Liver (tissue), 9 donors: Measurements from ENCODE around the gene LRRC10B. TPM values are rescaled to one million over a fixed set of nuclear protein-coding genes. Genes with fewer than 3 reads are reported as not detected.

Source experiments
- DNase-seq: peaks from one replicate; pipeline ENCODE4 v3.0.0-alpha.2; 2017; ENCODE audit warnings: low spot score
- H3K27ac ChIP-seq, 2 donors: one replicate each; pipeline ENCODE4 v1.7.0; 2013; ENCODE audit warnings: inconsistent platforms in 2 of 2, low read length in 2 of 2, control low read depth in 1 of 2, low read depth in 1 of 2, mild to moderate bottlenecking in 1 of 2
- H3K27me3 ChIP-seq, 4 donors: one replicate each; pipeline versions ENCODE4 v1.6.1 to v1.7.0; 2013; ENCODE audit warnings: low read length in 3 of 4, inconsistent platforms in 1 of 4, mild to moderate bottlenecking in 1 of 4, moderate library complexity in 1 of 4; ENCODE audit not compliant: control insufficient read depth in 4 of 4, insufficient read depth in 4 of 4
- H3K36me3 ChIP-seq, 4 donors: one replicate each; pipeline versions ENCODE4 v1.6.1 to v1.7.0; 2013; ENCODE audit warnings: low read length in 3 of 4, mild to moderate bottlenecking in 3 of 4, low read depth in 1 of 4, moderate library complexity in 1 of 4; ENCODE audit not compliant: control insufficient read depth in 4 of 4, insufficient read depth in 3 of 4
- H3K4me1 ChIP-seq, 4 donors: one replicate each; pipeline versions ENCODE4 v1.6.1 to v1.7.0; 2013; ENCODE audit warnings: low read length in 3 of 4, mild to moderate bottlenecking in 3 of 4, moderate library complexity in 1 of 4; ENCODE audit not compliant: control insufficient read depth in 4 of 4, insufficient read depth in 4 of 4
- H3K4me3 ChIP-seq, 3 donors: one replicate each; pipeline versions ENCODE4 v1.6.1 to v1.7.0; 2013; ENCODE audit warnings: low read length in 3 of 3, control low read depth in 1 of 3, low read depth in 1 of 3, mild to moderate bottlenecking in 1 of 3
- H3K9ac ChIP-seq, 2 donors: one replicate each; pipeline ENCODE4 v1.7.0; 2013; ENCODE audit warnings: low read length in 2 of 2, mild to moderate bottlenecking in 2 of 2, moderate library complexity in 2 of 2, control low read depth in 1 of 2, low read depth in 1 of 2
- H3K9me3 ChIP-seq, 4 donors: one replicate each; pipeline versions ENCODE4 v1.6.1 to v1.7.0; 2013; ENCODE audit warnings: low read length in 3 of 4; ENCODE audit not compliant: control insufficient read depth in 4 of 4
- ATF3 ChIP-seq: IDR thresholded peaks from 2 replicates; pipeline ENCODE4 v1.6.1; 2016; ENCODE audit warnings: antibody characterized with exemption
- CTCF ChIP-seq: fragments of 150-350 bp; IDR thresholded peaks from 2 replicates; pipeline ENCODE4 v1.5.1; 2017; ENCODE audit warnings: improper control_type of control experiment, low read depth, low read length; ENCODE audit not compliant: missing input control
- EGR1 ChIP-seq, 2 donors: IDR thresholded peaks; 2 replicates each; pipeline ENCODE4 v1.6.1; 2016 to 2018; ENCODE audit warnings: antibody characterized with exemption in 2 of 2, low read depth in 2 of 2
- FOXA1 ChIP-seq: IDR thresholded peaks from 2 replicates; pipeline ENCODE4 v1.6.1; 2016; ENCODE audit warnings: antibody characterized with exemption
- FOXA2 ChIP-seq: IDR thresholded peaks from 2 replicates; pipeline ENCODE4 v1.6.1; 2016; ENCODE audit warnings: antibody characterized with exemption
- GABPA ChIP-seq, 2 donors: IDR thresholded peaks in 1 of 2; conservative IDR thresholded peaks in 1 of 2; 2 replicates each; pipeline ENCODE4 v1.6.1; 2016; ENCODE audit warnings: antibody characterized with exemption in 2 of 2, mild to moderate bottlenecking in 1 of 2, moderate library complexity in 1 of 2
- HNF4A ChIP-seq, 2 donors: conservative IDR thresholded peaks; 2 replicates each; pipeline ENCODE4 v1.6.1; 2016; ENCODE audit warnings: antibody characterized with exemption in 2 of 2, mild to moderate bottlenecking in 2 of 2
- HNF4G ChIP-seq: IDR thresholded peaks from 2 replicates; pipeline ENCODE4 v1.6.1; 2016; ENCODE audit warnings: antibody characterized with exemption
- JUND ChIP-seq, 2 donors: IDR thresholded peaks; 2 replicates each; pipeline ENCODE4 v1.6.1; 2016; ENCODE audit warnings: antibody characterized with exemption in 2 of 2
- MAX ChIP-seq: IDR thresholded peaks from 2 replicates; pipeline ENCODE4 v1.6.1; 2016; ENCODE audit warnings: antibody characterized with exemption
- NR2F2 ChIP-seq: IDR thresholded peaks from 2 replicates; pipeline ENCODE4 v1.6.1; 2016; ENCODE audit warnings: antibody characterized with exemption
- REST ChIP-seq: IDR thresholded peaks from 2 replicates; pipeline ENCODE4 v1.6.1; 2016; ENCODE audit warnings: antibody characterized with exemption, mild to moderate bottlenecking
- RXRA ChIP-seq, 2 donors: IDR thresholded peaks; 2 replicates each; pipeline ENCODE4 v1.6.1; 2017 to 2018; ENCODE audit warnings: antibody characterized with exemption in 2 of 2, mild to moderate bottlenecking in 1 of 2
- SP1 ChIP-seq: IDR thresholded peaks from 2 replicates; pipeline ENCODE4 v1.6.1; 2018; ENCODE audit warnings: antibody characterized with exemption, mild to moderate bottlenecking
- TAF1 ChIP-seq: conservative IDR thresholded peaks from 2 replicates; pipeline ENCODE4 v1.6.1; 2016; ENCODE audit warnings: antibody characterized with exemption, mild to moderate bottlenecking
- YY1 ChIP-seq: IDR thresholded peaks from 2 replicates; pipeline ENCODE4 v1.6.1; 2016; ENCODE audit warnings: antibody characterized with exemption, mild to moderate bottlenecking
- ZBTB33 ChIP-seq: IDR thresholded peaks from 2 replicates; pipeline ENCODE4 v1.6.1; 2016; ENCODE audit warnings: antibody characterized with exemption
- WGBS: extraction: QIAGEN DNeasy Blood & Tissue Kit; methylation state at CpG from one replicate; pipeline ENCODE4 v1.1.7; 2013; 5-methylcytosine and 5-hydroxymethylcytosine counted together
- polyA plus RNA-seq, 2 donors: library from polyadenylated mRNA; stranded (reverse) in 1 of 2; unstranded in 1 of 2; fragments of 200-250 nt in 1 of 2; fragments of >200 nt in 1 of 2; fragmentation: Nextera tagmentation in 1 of 2; extraction: Ambion mirVana in 1 of 2; gene quantifications; one replicate each; pipeline versions ENCODE4 v1.2.1 to v1.2.3, GENCODE V29; 2013 to 2015
- total RNA-seq, 2 donors: library from RNA; depleted of rRNA; stranded (reverse); fragments of >200 nt; gene quantifications; one replicate each; pipeline ENCODE4 v1.2.3, GENCODE V29; 2014
- donor health status: healthy.
- donor health status: healthy.
- donor health status: healthy.
- donor health status: healthy.
- donor health status: healthy.

The LRRC10B gene
- total and polyA plus RNA-seq, 4 donors: 0.03 to 0.08 TPM; not detected in 2

- no peak overlapping the region for H3K27ac ChIP-seq
- H3K9me3 ChIP-seq: no peaks in the 10 kb centered on the region
- WGBS: 90% methylated on average over 15 of the region's 15 CpGs
- H3K9ac ChIP-seq: no peak overlapping the region
- no peaks in the 10 kb centered on the region for H3K27me3 ChIP-seq
- DNase-seq: no peak
- no peaks in the 10 kb centered on the region for H3K36me3 ChIP-seq
- TF ChIP-seq REST (no peak), SP1 (no peak), EGR1 (IDR thresholded peaks at IDR 0.05; ENCODE audit: low read depth in 2 of 2) (no peak), JUND (IDR thresholded peaks at IDR 0.05) (no peak), MAX (no peak), FOXA1 (no peak), CTCF (no peak), HNF4G (no peak), YY1 (no peak), ATF3 (no peak), TAF1 (no peak), FOXA2 (no peak), NR2F2 (no peak), RXRA (IDR thresholded peaks at IDR 0.05) (no peak), GABPA (IDR thresholded peaks at IDR 0.05 in 1 of 2, conservative IDR thresholded peaks at IDR 0.05 in 1 of 2) (no peak), ZBTB33 (no peak), HNF4A (conservative IDR thresholded peaks at IDR 0.05) (no peak)
- no peak overlapping the region for H3K4me3 ChIP-seq
- H3K4me1 ChIP-seq: no peaks in the 10 kb centered on the region
These were observed 9.7 kb upstream of the LRRC10B start for GRCh38 chr11:61498767-61499341.
